Epithelial cell of proximal tubule (primary cell): ENCODE data around the gene CFAP91. TPM values are rescaled to one million over a fixed set of nuclear protein-coding genes. Genes with fewer than 3 reads are reported as not detected.

ENCODE experiments used
- DNase-seq: peaks from one replicate; pipeline ENCODE4 v3.0.0-alpha.2; 2011; ENCODE audit warnings: low read depth
- H3K4me3 ChIP-seq: 2 replicates; pipeline ENCODE4 v1.5.1; 2011; ENCODE audit warnings: low read depth, mild to moderate bottlenecking, low read length
- CTCF ChIP-seq: conservative IDR thresholded peaks from 2 replicates; pipeline ENCODE4 v1.5.1; 2012; ENCODE audit warnings: low read depth, mild to moderate bottlenecking, low read length
- total RNA-seq: library from RNA; depleted of rRNA; stranded (reverse); fragments of >200 nt; gene quantifications from 2 replicates; pipeline ENCODE4 v1.2.3, GENCODE V29; 2015

Gene CFAP91
- 2.1 and 2.2 TPM in 2 replicates for total RNA-seq

- no peak for TF ChIP-seq CTCF
- H3K4me3 ChIP-seq: peak within 1 kb of the TSS; percentile 83
- peak; percentile 46 for DNase-seq
Observed at GRCh38 chr3:119702530-119703527, at the start of gene CFAP91. Gene CFAP91, plus strand, starts transcription at chr3:119703022. Its CDS starts 77 bp downstream, at chr3:119703099.

- no peak overlapping the region for H3K4me3 ChIP-seq
- DNase-seq: no peak
- TF ChIP-seq CTCF: no peak
Observed at GRCh38 chr3:119653876-119654275, 48.9 kb upstream of the CFAP91 start.

- DNase-seq: no peak
- no peak for TF ChIP-seq CTCF
- H3K4me3 ChIP-seq: no peak overlapping the region
Observed at GRCh38 chr3:119657887-119658702, 44.7 kb upstream of the CFAP91 start.

- no peak for TF ChIP-seq CTCF
- no peak for DNase-seq
- no peak overlapping the region for H3K4me3 ChIP-seq
Observed at GRCh38 chr3:119658994-119659393, 43.8 kb upstream of the CFAP91 start.

- TF ChIP-seq CTCF: no peak
- DNase-seq: no peak
- H3K4me3 ChIP-seq: no peak overlapping the region
Observed at GRCh38 chr3:119659606-119660291, 43.1 kb upstream of the CFAP91 start.

GRCh38 chr3:119660474-119661440 lies 42.1 kb upstream of the CFAP91 start, which contains the start of gene POPDC2:
Gene POPDC2, minus strand, starts transcription at chr3:119660589. Its CDS starts 166 bp downstream, at chr3:119660423.
- no peak within 1 kb of the TSS for H3K4me3 ChIP-seq
- no peak for TF ChIP-seq CTCF
- DNase-seq: no peak
